Endothelial cell of umbilical vein (primary cell): ENCODE data around the gene SFT2D2. TPM values are rescaled to one million over a fixed set of nuclear protein-coding genes. Genes with fewer than 3 reads are reported as not detected.

Source experiments
- BruUV-seq: library from RNA; stranded (reverse); fragments of 400-500 nt; replicated peaks from 2 replicates; lab custom pipeline; 2021; lab: Mats Ljungman, UMichigan
- CTCF ChIA-PET: fragments of 300-600, 350-600 bp; sonication (Branson Sonifier 250); formaldehyde crosslinking; loops from one replicate; lab custom pipeline; 2021; ENCODE audit warnings: antibody characterized with exemption, inconsistent platforms; lab: Charles Lee
- POLR2A ChIA-PET: fragments of 300-600, 350-600 bp; sonication (Branson Sonifier 250); formaldehyde crosslinking; loops from one replicate; lab custom pipeline; 2021; ENCODE audit warnings: antibody characterized with exemption, inconsistent platforms; lab: Charles Lee
- DNase-seq: peaks from one replicate; pipeline ENCODE4 v3.0.0-alpha.2; 2011; ENCODE audit warnings: low read depth, low spot score
- FAIRE-seq: peaks from 2 replicates; lab custom pipeline; 2011; peaks lifted over from hg19 to GRCh38; lab: Jason Lieb, UNC
- H2AFZ ChIP-seq: 2 replicates; pipeline ENCODE4 v1.6.0; 2012; ENCODE audit warnings: low read depth, low read length, control low read depth, inconsistent platforms
- H3K27ac ChIP-seq: 2 replicates; pipeline ENCODE4 v1.5.1; 2011; ENCODE audit warnings: low read depth, mild to moderate bottlenecking, control low read depth, low read length, moderate library complexity; ENCODE audit not compliant: insufficient read depth
- H3K27me3 ChIP-seq, 2 experiments: 2 replicates each; pipeline versions ENCODE4 v1.6.0 to v1.6.1; 2011; ENCODE audit warnings: low read length in 2 of 2, mixed read lengths in 1 of 2; ENCODE audit not compliant: control insufficient read depth in 2 of 2, insufficient read depth in 2 of 2
- H3K36me3 ChIP-seq, 2 experiments: 2 replicates in 1 of 2; 3 replicates in 1 of 2; pipeline ENCODE4 v1.5.1; 2011; ENCODE audit warnings: low read length in 2 of 2, mild to moderate bottlenecking in 1 of 2, moderate library complexity in 1 of 2; ENCODE audit not compliant: control insufficient read depth in 2 of 2, insufficient read depth in 2 of 2; ENCODE audit errors: extremely low read depth in 1 of 2
- H3K4me1 ChIP-seq: 3 replicates; pipeline ENCODE4 v1.5.1; 2011; ENCODE audit warnings: mild to moderate bottlenecking, low read length; ENCODE audit not compliant: control insufficient read depth, insufficient read depth; ENCODE audit errors: extremely low read depth
- H3K4me2 ChIP-seq: 2 replicates; pipeline ENCODE4 v1.6.1; 2011; ENCODE audit warnings: low read length, control low read depth, mixed read lengths; ENCODE audit not compliant: insufficient read depth
- H3K4me3 ChIP-seq, 3 experiments: fragments of 200-600 bp in 1 of 3; sonication (generic), shearing (Covaris generic) in 1 of 3; replicated peaks in 1 of 3; 2 replicates each; pipeline ENCODE4 v1.5.1; 2011 to 2016; ENCODE audit warnings: control low read depth in 3 of 3, low read length in 3 of 3, mild to moderate bottlenecking in 2 of 3, inconsistent platforms in 1 of 3, low read depth in 1 of 3, moderate library complexity in 1 of 3; ENCODE audit not compliant: insufficient read depth in 1 of 3
- H3K79me2 ChIP-seq: 2 replicates; pipeline ENCODE4 v1.6.0; 2012; ENCODE audit warnings: low read length, inconsistent platforms; ENCODE audit not compliant: control insufficient read depth, insufficient read depth
- H3K9ac ChIP-seq: replicated peaks from 2 replicates; pipeline ENCODE3; 2011; ENCODE audit warnings: low read length, control low read depth; ENCODE audit not compliant: insufficient read depth; ENCODE audit errors: extremely low read depth
- H3K9me1 ChIP-seq: replicated peaks from 3 replicates; pipeline ENCODE4 v1.6.0; 2011; ENCODE audit warnings: mild to moderate bottlenecking, low read length; ENCODE audit not compliant: control insufficient read depth, insufficient read depth; ENCODE audit errors: extremely low read depth
- H3K9me3 ChIP-seq: replicated peaks from 2 replicates; pipeline ENCODE4 v1.5.1; 2012; ENCODE audit warnings: low read length, inconsistent platforms; ENCODE audit not compliant: control insufficient read depth, insufficient read depth
- H4K20me1 ChIP-seq: replicated peaks from 2 replicates; pipeline ENCODE3; 2011; ENCODE audit warnings: mild to moderate bottlenecking, low read length; ENCODE audit not compliant: control insufficient read depth, insufficient read depth; ENCODE audit errors: extremely low read depth
- CTCF ChIP-seq, 2 donors: IDR thresholded peaks; 1 replicate in 1 of 2; 2 replicates in 1 of 2; pipeline ENCODE4 v1.5.1; 2011; ENCODE audit warnings: low read length in 2 of 2, mild to moderate bottlenecking in 2 of 2, moderate library complexity in 2 of 2, control low read depth in 1 of 2, inconsistent platforms in 1 of 2, low read depth in 1 of 2; ENCODE audit not compliant: insufficient read depth in 1 of 2; ENCODE audit errors: extremely low read depth in 1 of 2
- EZH2 ChIP-seq: IDR thresholded peaks from 2 replicates; pipeline ENCODE4 v1.6.1; 2012; ENCODE audit warnings: borderline replicate concordance, low read depth, mild to moderate bottlenecking, moderate library complexity, low read length, inconsistent platforms; ENCODE audit not compliant: severe bottlenecking
- FOS ChIP-seq: IDR thresholded peaks from 2 replicates; pipeline ENCODE4 v1.6.1; 2011; ENCODE audit warnings: mild to moderate bottlenecking, low read length, moderate library complexity, borderline replicate concordance; ENCODE audit not compliant: insufficient read depth
- GATA2 ChIP-seq: IDR thresholded peaks from 2 replicates; pipeline ENCODE4 v1.7.0; 2011; ENCODE audit warnings: low read depth, mild to moderate bottlenecking, moderate library complexity, mixed read lengths, low read length; ENCODE audit not compliant: insufficient read length, insufficient read depth
- JUN ChIP-seq: IDR thresholded peaks from 2 replicates; pipeline ENCODE4 v1.6.1; 2011; ENCODE audit warnings: borderline replicate concordance, low read depth; ENCODE audit not compliant: insufficient read length, insufficient read depth
- MYC ChIP-seq: IDR thresholded peaks from one replicate; pipeline ENCODE4 v1.6.1; 2011; ENCODE audit warnings: mild to moderate bottlenecking, low read depth, low read length
- POLR2A ChIP-seq: IDR thresholded peaks from 2 replicates; pipeline ENCODE4 v1.6.1; 2012; ENCODE audit warnings: low read depth, mild to moderate bottlenecking, control low read depth, low read length
- POLR2AphosphoS5 ChIP-seq: IDR thresholded peaks from 2 replicates; pipeline ENCODE4 v1.6.1; 2012; ENCODE audit warnings: low read depth, mild to moderate bottlenecking, control low read depth, low read length, moderate library complexity; ENCODE audit not compliant: insufficient read depth
- dilution Hi-C: fragments of 300-500 bp; cut with MboI; formaldehyde crosslinking; loops from one replicate; pipeline ENCODE4 v1.15.0; 2019; ENCODE audit warnings: low sequenced_read_pairs; ENCODE audit not compliant: extremely low pct_ligation_motif_present
- intact Hi-C: fragments of 100-400 bp; cut with micrococcal nuclease; formaldehyde crosslinking; loops from one replicate; pipeline ENCODE4 v1.10.0; 2022
- polyA plus RNA-seq, 4 experiments: library from polyadenylated mRNA; depleted of rRNA in 3 of 4; stranded (reverse) in 3 of 4; unstranded in 1 of 4; fragments of >200 nt; gene quantifications; 2 replicates each; pipeline versions ENCODE4 v1.2.1 to v1.2.3, GENCODE V29; 2011 to 2012; ENCODE audit warnings: missing spikeins in 1 of 4
- total RNA-seq: library from RNA; stranded (reverse); gene quantifications from 2 replicates; pipeline ENCODE4 v1.2.3, GENCODE V29; 2021
- TF ChIP-seq, protein P1 (sequence below): IDR thresholded peaks from 2 replicates; pipeline ENCODE4 v1.6.1; 2011; ENCODE audit not compliant: insufficient read depth, insufficient read length

The SFT2D2 gene
- total and polyA plus RNA-seq, 2 donors (not counting 3 experiments of a cell fraction or from before 2014, with no cell fraction given): 16.7 to 68.1 TPM

DNA sequence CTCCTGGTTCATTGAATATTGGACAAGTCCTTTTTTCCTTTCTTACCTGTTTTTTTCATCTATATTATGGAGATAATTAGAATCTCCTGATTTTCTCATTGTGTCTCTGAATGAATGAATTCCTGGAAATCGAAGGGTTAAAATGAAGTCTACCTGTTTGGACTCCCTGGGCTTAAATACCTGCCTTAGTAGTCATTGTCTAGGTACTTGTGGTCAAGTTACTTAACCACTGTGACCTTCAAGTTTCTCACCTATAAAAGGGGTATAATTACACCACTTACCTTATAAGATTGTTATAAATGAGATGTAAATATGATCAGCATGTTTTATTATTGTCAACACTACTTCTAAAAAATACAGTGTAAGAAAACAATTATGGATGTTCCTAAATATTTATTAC is 45.8 kb downstream of the SFT2D2 start:
- dilution Hi-C loops (no loop called here), intact Hi-C loops (no loop called here)
- no peaks in the 10 kb centered on the region for H3K36me3 ChIP-seq
- H3K4me1 ChIP-seq: no peaks in the 10 kb centered on the region
- no peak overlapping the region for H3K9ac ChIP-seq
- no peak overlapping the region for H3K4me2 ChIP-seq
- H3K79me2 ChIP-seq: no peaks in the 10 kb centered on the region
- no peaks in the 10 kb centered on the region for H3K9me3 ChIP-seq
- no peak overlapping the region for H3K4me3 ChIP-seq
- H3K27me3 ChIP-seq: no peaks in the 10 kb centered on the region
- H4K20me1 ChIP-seq: no peaks in the 10 kb centered on the region
- no peak overlapping the region for H2AFZ ChIP-seq
- TF ChIP-seq, protein P1, sequence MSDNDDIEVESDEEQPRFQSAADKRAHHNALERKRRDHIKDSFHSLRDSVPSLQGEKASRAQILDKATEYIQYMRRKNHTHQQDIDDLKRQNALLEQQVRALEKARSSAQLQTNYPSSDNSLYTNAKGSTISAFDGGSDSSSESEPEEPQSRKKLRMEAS: no peak
- no peak for TF ChIP-seq POLR2A
- no peak for TF ChIP-seq GATA2
- TF ChIP-seq MYC: no peak
- TF ChIP-seq CTCF (IDR thresholded peaks at IDR 0.05; ENCODE audit: extremely low read depth in 1 of 2, insufficient read depth in 1 of 2, low read depth in 1 of 2, low read length in 2 of 2): no peak
- TF ChIP-seq JUN: no peak
- no peak for TF ChIP-seq FOS
- TF ChIP-seq EZH2: no peak
- TF ChIP-seq POLR2AphosphoS5: no peak
- CTCF ChIA-PET: no interaction called here
- no peak overlapping the region for H3K27ac ChIP-seq
- POLR2A ChIA-PET: no interaction called here
- no TSS peak for BruUV-seq
- H3K9me1 ChIP-seq: no peaks in the 10 kb centered on the region
- FAIRE-seq (no peak), DNase-seq (no peak)
